IPS-NIHi7 (cell line): ENCODE data around the gene HEXD.
A peak's percentile ranks its signal among the peaks of the same experiment; 100 is the strongest.
"Not testable (repeated sequence)": the region's sequence is repeated elsewhere in the genome, so short reads cannot be mapped to it uniquely, and the experiment has no call there.

Source experiments
- DNase-seq: peaks from one replicate; pipeline ENCODE4 v3.0.0; 2012; ENCODE audit warnings: mixed read lengths; ENCODE audit errors: extremely low spot score

HEXD gene

GRCh38 chr17:82440991-82441627, 23.0 kb downstream of the HEXD start:
- no peak for DNase-seq

- DNase-seq = no peak
Measured at GRCh38 chr17:82441691-82442487, 23.7 kb downstream of the HEXD start.

GRCh38 chr17:82442643-82443464, 24.7 kb downstream of the HEXD start:
- no peak for DNase-seq

GRCh38 chr17:82443465-82444283, 25.5 kb downstream of the HEXD start:
- DNase-seq = no peak

GRCh38 chr17:82444284-82444893, 26.2 kb downstream of the HEXD start:
- DNase-seq = no peak

- DNase-seq = no peak
Measured at GRCh38 chr17:82444941-82445521, 26.9 kb downstream of the HEXD start.

- no peak for DNase-seq
Measured at GRCh38 chr17:82445542-82445941, 27.4 kb downstream of the HEXD start.

- no peak for DNase-seq
Measured at GRCh38 chr17:82446124-82446523, 28.0 kb downstream of the HEXD start.

GRCh38 chr17:82446649-82447048, 28.5 kb downstream of the HEXD start:
- DNase-seq = no peak

- no peak for DNase-seq
Measured at GRCh38 chr17:82447876-82448275, 29.7 kb downstream of the HEXD start.

GRCh38 chr17:82449131-82449882, 31.2 kb downstream of the HEXD start:
- DNase-seq = no peak

GRCh38 chr17:82449883-82450356, 31.8 kb downstream of the HEXD start:
- no peak for DNase-seq

GRCh38 chr17:82450357-82451106, 32.4 kb downstream of the HEXD start, which contains the start of gene CYBC1:
Gene CYBC1, minus strand, starts transcription at chr17:82450752. Its CDS starts 1,498 bp downstream, at chr17:82449254.
- DNase-seq = peak; percentile 96

- no peak for DNase-seq
Measured at GRCh38 chr17:82452162-82452561, 34.0 kb downstream of the HEXD start.

- not testable (repeated sequence) for DNase-seq
Measured at GRCh38 chr17:82453151-82453550, 35.0 kb downstream of the HEXD start.

GRCh38 chr17:82453706-82454105, 35.6 kb downstream of the HEXD start:
- not testable (repeated sequence) for DNase-seq

GRCh38 chr17:82457073-82457928, 39.2 kb downstream of the HEXD start:
- no peak for DNase-seq

- DNase-seq = no peak
Measured at GRCh38 chr17:82457929-82458178, 39.7 kb downstream of the HEXD start.
